Osteoblast (primary cell): ENCODE results near the gene EDNRA. TPM values are rescaled to one million over a fixed set of nuclear protein-coding genes. Genes with fewer than 3 reads are reported as not detected.
A peak's percentile ranks its signal among the peaks of the same experiment; 100 is the strongest.

Experiments used
- DNase-seq: peaks from one replicate; pipeline ENCODE4 v3.0.0; 2011; ENCODE audit warnings: low spot score, mixed read lengths; ENCODE audit not compliant: insufficient read length; ENCODE audit errors: missing footprints
- H2AFZ ChIP-seq: 2 replicates; pipeline ENCODE4 v1.6.0; 2011; ENCODE audit warnings: mild to moderate bottlenecking, low read length
- H3K27ac ChIP-seq: 2 replicates; pipeline ENCODE4 v1.5.1; 2011; ENCODE audit warnings: mild to moderate bottlenecking, low read depth, low read length, moderate library complexity
- H3K27me3 ChIP-seq: 2 replicates; pipeline ENCODE4 v1.6.0; 2012; ENCODE audit warnings: mild to moderate bottlenecking, control low read depth, inconsistent platforms, low read length, moderate library complexity; ENCODE audit not compliant: insufficient read depth
- H3K36me3 ChIP-seq: 2 replicates; pipeline ENCODE4 v1.5.1; 2011; ENCODE audit warnings: mild to moderate bottlenecking, low read length, control low read depth, moderate library complexity; ENCODE audit not compliant: insufficient read depth
- H3K4me1 ChIP-seq: 2 replicates; pipeline ENCODE4 v1.5.1; 2011; ENCODE audit warnings: mild to moderate bottlenecking, low read length, control low read depth, moderate library complexity; ENCODE audit not compliant: insufficient read depth
- H3K4me2 ChIP-seq: 2 replicates; pipeline ENCODE4 v1.6.0; 2011; ENCODE audit warnings: mild to moderate bottlenecking, low read length; ENCODE audit not compliant: insufficient read depth
- H3K4me3 ChIP-seq: fragments of 200-600 bp; sonication (generic); 3 replicates; pipeline ENCODE4 v1.5.1; 2012; ENCODE audit warnings: mild to moderate bottlenecking, low read length, inconsistent platforms; ENCODE audit not compliant: insufficient read depth
- H3K79me2 ChIP-seq: 2 replicates; pipeline ENCODE4 v1.6.0; 2012; ENCODE audit warnings: mild to moderate bottlenecking, low read length, control low read depth, inconsistent platforms; ENCODE audit not compliant: insufficient read depth
- H3K9me3 ChIP-seq: 2 replicates; pipeline ENCODE4 v1.5.1; 2011; ENCODE audit warnings: low read depth, low read length, control low read depth
- H4K20me1 ChIP-seq: 2 replicates; pipeline ENCODE4 v1.6.0; 2012; ENCODE audit warnings: mild to moderate bottlenecking, low read length, control low read depth; ENCODE audit not compliant: insufficient read depth
- total RNA-seq: library from RNA; depleted of rRNA; stranded (reverse); fragments of >200 nt; gene quantifications from 2 replicates; pipeline ENCODE4 v1.2.3, GENCODE V29; 2012
- TF ChIP-seq, protein P1 (sequence below): IDR thresholded peaks from 2 replicates; pipeline ENCODE4 v1.5.1; 2011; ENCODE audit warnings: mild to moderate bottlenecking, low read depth, low read length, moderate library complexity; ENCODE audit errors: extremely low read depth

Gene EDNRA
- total RNA-seq, 1 donor, result 6.2 TPM

DNA sequence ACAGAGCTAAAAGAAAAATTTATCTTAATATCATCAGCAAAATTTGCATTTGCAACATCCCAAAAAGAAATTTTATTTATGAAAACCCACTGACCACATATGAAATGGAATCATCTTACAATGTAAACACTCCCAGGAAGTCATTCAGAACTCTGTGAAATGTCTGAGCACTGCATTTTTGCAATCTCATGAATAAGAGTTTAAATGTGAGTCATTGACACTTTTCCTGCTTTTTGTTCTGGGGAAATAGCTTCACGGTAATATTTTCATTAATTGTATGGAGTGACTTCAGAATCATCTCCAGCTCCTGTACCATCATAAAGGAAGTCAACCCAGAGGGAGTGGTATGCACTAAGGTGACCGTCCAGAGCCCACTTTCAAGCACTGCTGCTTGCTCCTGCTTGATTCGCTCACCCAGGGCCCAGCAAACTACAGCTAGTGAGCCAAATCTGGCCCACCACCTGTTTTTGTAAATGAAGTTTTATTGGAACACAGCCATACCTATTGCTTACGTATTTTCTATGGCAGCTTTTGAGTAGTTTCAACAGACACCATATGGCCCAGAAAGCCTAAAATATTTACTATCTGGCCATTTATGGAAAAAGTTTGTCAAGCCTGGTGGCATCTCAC is 17.2 kb downstream of the EDNRA start:
- H3K27ac ChIP-seq, result peak overlapping the region; percentile 30
- no peaks in the 10 kb centered on the region for H3K9me3 ChIP-seq
- H3K36me3 ChIP-seq, result no peaks in the 10 kb centered on the region
- DNase-seq, result peak; percentile 36
- H3K27me3 ChIP-seq, result no peaks in the 10 kb centered on the region
- TF ChIP-seq, protein P1, sequence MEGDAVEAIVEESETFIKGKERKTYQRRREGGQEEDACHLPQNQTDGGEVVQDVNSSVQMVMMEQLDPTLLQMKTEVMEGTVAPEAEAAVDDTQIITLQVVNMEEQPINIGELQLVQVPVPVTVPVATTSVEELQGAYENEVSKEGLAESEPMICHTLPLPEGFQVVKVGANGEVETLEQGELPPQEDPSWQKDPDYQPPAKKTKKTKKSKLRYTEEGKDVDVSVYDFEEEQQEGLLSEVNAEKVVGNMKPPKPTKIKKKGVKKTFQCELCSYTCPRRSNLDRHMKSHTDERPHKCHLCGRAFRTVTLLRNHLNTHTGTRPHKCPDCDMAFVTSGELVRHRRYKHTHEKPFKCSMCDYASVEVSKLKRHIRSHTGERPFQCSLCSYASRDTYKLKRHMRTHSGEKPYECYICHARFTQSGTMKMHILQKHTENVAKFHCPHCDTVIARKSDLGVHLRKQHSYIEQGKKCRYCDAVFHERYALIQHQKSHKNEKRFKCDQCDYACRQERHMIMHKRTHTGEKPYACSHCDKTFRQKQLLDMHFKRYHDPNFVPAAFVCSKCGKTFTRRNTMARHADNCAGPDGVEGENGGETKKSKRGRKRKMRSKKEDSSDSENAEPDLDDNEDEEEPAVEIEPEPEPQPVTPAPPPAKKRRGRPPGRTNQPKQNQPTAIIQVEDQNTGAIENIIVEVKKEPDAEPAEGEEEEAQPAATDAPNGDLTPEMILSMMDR, result no peak
- H3K4me2 ChIP-seq, result no peak overlapping the region
- peaks cover 10% of the 10 kb centered on the region for H3K4me1 ChIP-seq
- no peaks in the 10 kb centered on the region for H4K20me1 ChIP-seq
- no peak overlapping the region for H3K4me3 ChIP-seq
- no peaks in the 10 kb centered on the region for H3K79me2 ChIP-seq
- H2AFZ ChIP-seq, result no peak overlapping the region

DNA sequence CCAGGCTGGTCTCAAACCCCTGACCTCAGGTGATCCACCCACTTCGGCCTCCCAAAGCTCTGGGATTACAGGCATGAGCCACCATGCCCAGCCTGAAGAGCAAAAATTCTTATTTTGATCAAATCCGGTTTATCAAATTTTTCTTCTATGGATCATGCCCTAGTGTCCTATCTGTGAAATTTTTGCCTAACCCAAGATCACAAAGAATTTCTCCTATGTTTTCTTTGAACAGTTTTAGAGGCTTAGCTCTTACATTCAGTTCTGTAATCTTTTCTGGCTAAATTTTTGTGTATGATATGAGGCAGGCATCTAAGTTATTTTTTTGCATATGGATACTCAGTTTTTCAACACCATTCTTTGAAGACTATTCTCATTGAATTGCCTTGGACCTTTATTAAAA is 27.4 kb downstream of the EDNRA start:
- Histone ChIP-seq H3K4me3 (no peak overlapping the region), H3K36me3 (no peaks in the 10 kb centered on the region)

DNA sequence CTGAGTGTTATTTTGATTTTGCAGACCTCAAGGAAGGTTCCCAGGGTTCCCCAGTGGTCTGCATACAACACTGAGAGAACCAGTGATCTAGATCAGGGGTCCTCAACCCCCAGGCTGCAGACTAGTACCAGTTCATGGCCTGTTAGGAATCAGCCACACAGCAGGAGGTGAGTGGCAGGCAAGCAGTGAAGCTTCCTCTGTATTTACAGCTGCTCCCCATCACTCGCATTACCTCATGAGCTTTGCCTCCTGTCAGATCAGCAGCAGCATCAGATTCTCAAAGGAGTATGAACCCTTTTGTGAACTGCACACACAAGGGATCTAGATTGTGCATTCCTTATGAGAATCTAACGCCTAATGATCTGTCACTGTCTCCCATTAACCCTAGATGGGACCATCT is 28.5 kb downstream of the EDNRA start:
- H3K4me1 ChIP-seq, result peaks cover 6% of the 10 kb centered on the region
- no peaks in the 10 kb centered on the region for H3K9me3 ChIP-seq
- no peak overlapping the region for H3K4me3 ChIP-seq
- H3K4me2 ChIP-seq, result no peak overlapping the region
- TF ChIP-seq, protein P1, result no peak
- no peaks in the 10 kb centered on the region for H3K27me3 ChIP-seq
- no peak overlapping the region for H2AFZ ChIP-seq
- DNase-seq, result no peak
- no peak overlapping the region for H3K27ac ChIP-seq
- H4K20me1 ChIP-seq, result no peaks in the 10 kb centered on the region
- H3K36me3 ChIP-seq, result no peaks in the 10 kb centered on the region
- no peaks in the 10 kb centered on the region for H3K79me2 ChIP-seq

More for the DNA sequence above, 27.4 kb downstream of the EDNRA start:
- no peak for DNase-seq
- Histone ChIP-seq H4K20me1 (no peaks in the 10 kb centered on the region), H3K27me3 (no peaks in the 10 kb centered on the region), H3K9me3 (no peaks in the 10 kb centered on the region), H3K4me1 (peaks cover 6% of the 10 kb centered on the region), H2AFZ (no peak overlapping the region), H3K4me2 (no peak overlapping the region), H3K27ac (no peak overlapping the region), H3K79me2 (no peaks in the 10 kb centered on the region)
- TF ChIP-seq, protein P1, result no peak

DNA sequence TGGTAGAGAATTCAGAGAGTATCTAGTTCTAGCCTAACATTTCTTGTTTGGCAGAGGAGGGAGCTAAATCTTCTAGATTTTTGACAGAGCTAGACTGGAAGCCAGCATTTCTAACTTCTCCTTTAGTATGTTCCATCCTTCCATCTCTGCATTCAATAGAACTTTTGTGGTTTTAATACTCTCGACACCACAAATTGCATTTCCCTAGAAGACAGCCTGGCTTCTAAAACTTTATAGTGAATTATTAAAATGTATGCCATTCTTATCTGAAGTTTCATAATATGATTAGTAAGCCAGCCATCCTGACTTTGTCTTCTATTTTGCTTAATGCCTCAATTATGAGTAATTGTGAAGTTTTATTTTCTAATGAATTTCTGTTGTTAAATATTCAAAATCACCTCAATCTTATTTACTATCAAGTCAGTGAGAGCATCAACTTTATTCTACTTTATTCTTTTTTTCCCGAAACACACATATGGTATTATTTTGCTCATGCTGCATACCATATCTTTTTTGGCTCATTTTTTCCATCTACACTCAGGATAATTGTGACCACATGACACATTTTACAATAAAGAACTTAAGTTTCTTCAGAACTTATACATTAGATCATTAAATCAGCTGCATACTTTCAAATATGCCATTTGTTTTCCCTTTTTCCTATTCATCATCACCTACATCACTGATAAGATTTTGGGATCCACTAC is 30.2 kb downstream of the EDNRA start:
- H3K4me2 ChIP-seq, result no peak overlapping the region
- H3K79me2 ChIP-seq, result no peaks in the 10 kb centered on the region
- no peak overlapping the region for H3K4me3 ChIP-seq
- H4K20me1 ChIP-seq, result no peaks in the 10 kb centered on the region
- peak; percentile 26 for DNase-seq
- H2AFZ ChIP-seq, result no peak overlapping the region
- H3K4me1 ChIP-seq, result peaks cover 6% of the 10 kb centered on the region
- no peaks in the 10 kb centered on the region for H3K36me3 ChIP-seq
- TF ChIP-seq, protein P1, result no peak
- no peak overlapping the region for H3K27ac ChIP-seq
- no peaks in the 10 kb centered on the region for H3K27me3 ChIP-seq
- H3K9me3 ChIP-seq, result no peaks in the 10 kb centered on the region
